HG03196 (cell line): ENCODE results near the gene DCC.
"Not testable (repeated sequence)": the region's sequence is repeated elsewhere in the genome, so short reads cannot be mapped to it uniquely, and the experiment has no call there.

Experiments
- ATAC-seq: cut with Tn5 transposase; IDR thresholded peaks from one replicate; pipeline ENCODE4 v1.9.1; 2021; ENCODE audit not compliant: unreplicated experiment

Gene DCC

DNA sequence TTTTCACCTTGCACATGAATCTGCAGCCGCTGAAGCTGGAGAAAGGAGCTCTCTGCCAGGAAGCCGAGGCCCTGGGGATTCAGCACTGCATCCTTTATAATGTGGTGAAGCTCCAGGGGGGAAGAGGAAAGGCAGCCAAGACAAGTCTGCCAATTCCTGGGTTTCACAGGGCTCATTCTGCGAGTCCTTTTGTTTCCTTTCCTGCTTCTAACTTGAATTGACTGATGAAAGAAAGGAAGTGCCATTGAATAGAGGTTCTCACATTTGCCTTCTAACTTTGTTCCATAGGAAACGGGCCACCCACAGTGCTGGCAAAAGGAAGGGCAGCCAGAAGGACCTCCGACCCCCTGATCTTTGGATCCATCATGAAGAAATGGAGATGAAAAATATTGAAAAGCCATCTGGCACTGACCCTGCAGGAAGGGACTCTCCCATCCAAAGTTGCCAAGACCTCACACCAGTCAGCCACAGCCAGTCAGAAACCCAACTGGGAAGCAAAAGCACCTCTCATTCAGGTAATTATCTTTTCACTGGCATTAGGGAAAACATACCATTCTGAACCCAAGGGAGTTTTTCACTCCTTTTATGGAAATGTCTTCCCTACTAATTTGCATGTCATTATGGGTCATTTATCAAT, 1119.1 kb downstream of the DCC start:
- no peak for ATAC-seq

DNA sequence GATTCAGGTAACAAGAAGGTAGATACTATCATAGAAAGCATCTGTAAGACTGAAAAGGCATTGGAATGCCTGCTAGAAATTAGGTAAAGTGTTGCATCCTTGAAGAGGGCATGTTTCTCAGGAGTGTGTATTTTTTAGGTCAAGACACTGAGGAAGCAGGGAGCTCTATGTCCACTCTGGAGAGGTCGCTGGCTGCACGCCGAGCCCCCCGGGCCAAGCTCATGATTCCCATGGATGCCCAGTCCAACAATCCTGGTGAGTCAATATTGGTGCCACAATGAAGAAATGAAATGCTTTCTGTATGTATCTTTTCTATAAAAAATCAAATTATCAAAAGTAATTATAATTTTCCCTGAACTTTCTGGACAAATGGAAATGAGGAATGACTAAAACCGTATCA, 1127.8 kb downstream of the DCC start:
- no peak for ATAC-seq

DNA sequence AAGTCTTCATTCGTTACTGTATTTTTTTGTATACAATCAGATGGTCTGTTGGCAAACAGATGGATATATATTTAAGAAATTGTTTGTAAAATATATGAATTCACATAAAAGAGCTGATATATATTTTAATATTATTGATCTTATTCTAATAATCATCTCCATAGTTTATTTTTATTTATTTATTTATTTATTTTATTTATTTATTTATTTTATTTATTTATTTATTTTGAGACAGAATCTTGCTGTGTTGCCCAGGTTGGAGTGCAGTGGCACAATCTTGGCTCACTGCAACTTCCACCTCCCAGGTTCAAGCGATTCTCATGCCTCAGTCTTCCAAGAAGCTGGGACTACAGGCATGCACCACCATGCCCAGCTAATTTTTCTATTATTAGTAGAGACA, 1128.2 kb downstream of the DCC start:
- not testable (repeated sequence) for ATAC-seq

DNA sequence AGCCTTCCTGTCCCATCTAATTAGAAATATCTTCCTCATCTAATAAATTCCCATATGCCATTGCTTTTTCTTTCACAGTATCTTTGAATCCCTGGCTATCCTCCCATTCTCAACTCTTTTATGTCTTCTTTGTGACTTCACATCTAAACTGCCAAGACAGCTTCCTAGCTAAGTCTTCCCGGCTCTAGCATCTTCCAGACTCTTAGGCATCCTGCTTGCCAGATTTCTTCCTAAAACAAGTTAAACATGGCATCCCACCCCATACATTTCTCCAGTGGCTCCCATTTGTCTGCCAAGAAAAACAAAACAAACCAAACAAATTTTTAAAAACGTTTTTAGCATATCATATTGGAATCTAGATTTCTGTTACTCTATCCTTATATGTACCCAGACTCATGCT, 1132.5 kb downstream of the DCC start:
- no peak for ATAC-seq

DNA sequence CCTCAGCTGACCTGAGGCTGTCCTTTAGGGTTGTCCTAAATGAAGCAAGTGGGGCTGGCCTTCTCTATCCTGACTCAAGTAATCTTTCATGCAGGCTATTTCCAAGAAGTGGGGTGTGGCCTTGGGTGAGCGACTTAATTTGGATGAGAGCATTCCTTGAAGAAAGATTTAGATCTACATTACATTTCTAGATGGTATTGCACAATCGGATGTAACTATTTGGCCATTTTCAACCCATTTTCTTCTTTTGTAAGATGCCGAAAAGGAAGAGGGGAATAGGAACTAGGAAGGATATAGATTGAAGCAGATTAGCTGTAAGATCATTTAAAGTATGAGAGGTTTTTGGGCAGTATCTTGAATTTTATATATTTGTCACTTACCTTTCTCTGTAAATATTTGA, 1138.2 kb downstream of the DCC start:
- ATAC-seq, result no peak

DNA sequence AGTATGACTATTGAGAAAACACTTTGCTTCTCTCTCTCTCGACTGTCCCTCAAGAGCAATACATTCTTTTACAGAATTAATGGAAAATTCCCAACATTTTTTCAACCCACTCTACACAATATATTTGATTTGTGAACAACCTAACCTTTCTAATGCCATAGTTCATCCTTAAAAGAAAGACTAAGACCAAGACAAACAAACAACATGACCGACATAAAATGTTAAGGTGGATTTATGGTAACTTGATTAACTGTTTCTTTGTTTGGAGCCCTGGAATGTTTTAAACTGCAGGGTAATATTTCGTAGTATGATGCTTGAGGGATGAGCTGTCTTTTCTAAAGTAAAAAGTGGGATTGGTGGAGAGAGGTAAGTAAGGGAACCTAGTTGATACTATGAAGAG, 1146.3 kb downstream of the DCC start:
- ATAC-seq, result no peak

DNA sequence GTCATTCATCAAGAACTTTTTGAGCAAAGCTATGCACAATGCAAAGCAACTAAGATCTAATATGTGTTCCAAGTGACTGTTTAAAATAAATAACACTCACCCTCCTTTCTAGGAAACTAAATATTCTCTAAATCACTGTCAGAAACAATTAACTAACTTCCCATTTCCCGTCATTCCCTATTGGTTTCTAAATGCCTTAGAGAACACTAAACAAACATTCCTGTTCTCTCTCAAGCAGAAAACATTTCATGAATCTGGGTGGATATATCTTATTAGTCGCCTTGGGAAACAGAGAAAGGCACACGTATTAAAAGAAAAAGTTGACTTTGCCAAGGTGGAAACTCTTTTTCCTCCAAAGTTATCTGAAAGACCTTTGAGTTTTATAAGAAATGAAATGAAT, 1149.3 kb downstream of the DCC start:
- no peak for ATAC-seq

DNA sequence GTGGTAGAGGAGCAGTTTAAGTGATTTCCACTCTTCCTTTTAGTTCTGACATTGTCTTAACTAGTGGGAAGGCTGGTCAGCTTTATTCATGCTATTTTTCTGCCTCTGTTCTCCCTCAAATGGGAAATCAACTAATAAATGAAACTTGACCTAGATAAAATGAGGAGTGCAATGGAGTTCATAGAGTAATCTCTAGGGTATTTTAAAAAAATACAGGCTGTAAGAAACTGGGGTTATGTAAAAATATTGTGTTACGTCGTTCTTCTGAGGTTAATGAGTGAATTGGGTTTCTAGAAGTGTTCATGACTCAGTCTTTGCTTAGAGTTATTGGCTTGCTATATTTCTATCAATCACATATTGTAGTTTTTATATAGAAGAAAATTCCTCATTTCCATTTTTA, 1150.0 kb downstream of the DCC start:
- ATAC-seq, result no peak

DNA sequence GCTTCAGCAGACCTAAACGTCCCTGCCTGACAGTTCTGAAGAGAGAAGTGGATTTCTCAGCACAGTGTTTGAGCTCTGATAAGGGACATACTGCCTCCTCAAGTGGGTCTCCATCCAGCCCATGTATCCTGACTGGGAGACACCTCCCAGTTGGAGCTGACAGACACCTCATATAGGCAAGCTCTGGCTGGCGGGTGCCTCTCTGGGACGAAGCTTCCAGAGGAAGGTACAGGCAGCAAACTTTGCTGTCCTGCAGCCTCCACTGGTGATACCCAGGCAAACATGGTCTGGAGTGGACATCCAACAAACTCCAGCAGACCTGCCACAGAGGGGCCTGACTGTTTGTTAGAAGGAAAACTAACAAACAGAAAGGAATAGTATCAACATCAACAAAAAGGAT, 1156.0 kb downstream of the DCC start:
- ATAC-seq, result no peak

DNA sequence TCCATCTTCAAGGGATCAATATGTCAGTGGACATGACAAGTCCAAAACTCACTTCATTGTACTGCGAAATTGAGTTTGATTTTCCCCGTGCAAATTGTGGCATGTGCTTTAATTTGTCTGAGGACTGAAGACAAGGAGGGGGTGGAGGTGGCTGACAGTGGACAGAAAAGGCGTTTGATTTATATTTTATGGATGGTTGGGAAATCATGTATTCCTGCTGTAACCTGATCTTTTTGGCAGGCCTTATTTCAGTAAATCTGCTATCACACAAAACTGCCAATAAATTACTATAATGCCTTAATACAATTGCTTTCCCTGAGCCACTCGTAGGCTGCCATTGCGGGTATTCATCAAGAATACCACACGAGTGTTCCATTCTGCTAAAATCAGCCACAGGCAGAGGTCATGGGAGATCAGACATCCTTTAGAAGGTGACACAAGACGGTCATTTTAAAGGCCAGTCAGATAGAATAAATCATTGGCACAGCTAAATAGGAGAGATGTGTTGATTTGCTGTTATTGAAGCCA, 1164.0 kb downstream of the DCC start:
- ATAC-seq, result no peak

DNA sequence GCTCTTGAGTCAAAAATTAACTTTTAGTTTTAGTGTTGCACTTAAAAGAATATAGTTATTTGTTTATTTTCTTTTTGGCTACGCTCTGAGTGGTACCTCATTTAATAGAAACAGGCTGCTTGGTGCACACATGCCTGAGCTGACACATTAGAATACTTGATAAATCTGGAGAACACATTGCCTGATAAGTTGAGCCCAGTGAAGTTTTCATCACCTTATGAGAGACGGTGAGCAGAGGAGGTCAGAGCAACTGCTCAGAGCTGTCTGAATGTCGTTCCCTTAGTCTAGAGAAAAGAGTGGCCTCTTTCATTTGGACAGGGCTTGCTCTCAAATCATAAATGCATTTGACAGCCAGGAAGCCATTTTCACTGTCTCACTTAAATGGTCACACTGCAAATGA, 1168.5 kb downstream of the DCC start:
- ATAC-seq, result no peak

DNA sequence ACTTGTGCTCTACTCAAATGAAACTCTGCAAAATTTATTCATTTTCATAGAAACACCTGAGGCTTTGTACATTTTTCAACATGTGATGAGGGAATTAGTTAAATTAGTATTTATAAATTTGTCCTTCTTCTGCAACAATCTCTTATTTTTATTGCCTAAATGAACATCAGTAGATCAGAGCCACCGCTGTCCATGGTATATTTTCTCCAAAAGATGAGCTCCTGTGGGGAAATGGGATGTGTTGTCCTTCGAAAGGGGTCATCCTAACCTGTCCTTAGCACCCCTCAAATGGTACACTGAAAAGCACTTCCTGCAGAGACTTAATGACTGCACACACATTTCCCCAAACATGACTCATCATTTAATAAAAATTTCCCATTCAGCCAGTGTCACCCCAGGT, 1169.9 kb downstream of the DCC start:
- ATAC-seq, result no peak

DNA sequence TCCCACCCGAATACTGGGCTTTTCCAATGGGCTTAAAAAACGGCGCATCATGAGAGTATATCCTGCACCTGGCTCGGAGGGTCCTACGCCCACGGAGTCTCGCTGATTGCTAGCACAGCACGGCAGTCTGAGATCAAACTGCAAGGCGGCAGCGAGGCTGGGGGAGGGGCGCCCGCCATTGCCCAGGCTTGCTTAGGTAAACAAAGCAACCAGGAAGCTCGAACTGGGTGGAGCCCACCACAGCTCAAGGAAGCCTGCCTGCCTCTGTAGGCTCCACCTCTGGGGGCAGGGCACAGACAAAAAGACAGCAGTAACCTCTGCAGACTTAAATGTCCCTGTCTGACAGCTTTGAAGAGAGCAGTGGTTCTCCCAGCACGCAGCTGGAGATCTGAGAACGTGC, 1171.7 kb downstream of the DCC start:
- not testable (repeated sequence) for ATAC-seq

DNA sequence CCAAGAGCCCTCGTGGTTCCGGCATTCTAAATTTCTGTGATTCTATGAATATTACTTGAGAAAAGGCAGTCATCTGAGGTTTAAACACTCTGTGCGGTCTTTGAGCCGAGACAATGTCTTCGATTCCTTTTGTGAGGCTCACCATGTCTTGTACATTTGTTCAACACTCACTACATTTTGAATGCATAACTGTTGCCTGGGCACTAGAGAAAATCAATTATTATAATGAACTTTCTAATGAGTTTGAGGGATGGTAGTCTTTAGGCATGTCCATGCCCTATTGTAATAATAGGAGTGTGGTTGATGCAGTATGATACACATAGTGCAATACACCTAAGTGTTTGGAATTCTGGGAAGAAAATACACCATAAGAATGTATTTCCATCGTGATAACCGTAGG, 1181.1 kb downstream of the DCC start:
- ATAC-seq, result no peak

DNA sequence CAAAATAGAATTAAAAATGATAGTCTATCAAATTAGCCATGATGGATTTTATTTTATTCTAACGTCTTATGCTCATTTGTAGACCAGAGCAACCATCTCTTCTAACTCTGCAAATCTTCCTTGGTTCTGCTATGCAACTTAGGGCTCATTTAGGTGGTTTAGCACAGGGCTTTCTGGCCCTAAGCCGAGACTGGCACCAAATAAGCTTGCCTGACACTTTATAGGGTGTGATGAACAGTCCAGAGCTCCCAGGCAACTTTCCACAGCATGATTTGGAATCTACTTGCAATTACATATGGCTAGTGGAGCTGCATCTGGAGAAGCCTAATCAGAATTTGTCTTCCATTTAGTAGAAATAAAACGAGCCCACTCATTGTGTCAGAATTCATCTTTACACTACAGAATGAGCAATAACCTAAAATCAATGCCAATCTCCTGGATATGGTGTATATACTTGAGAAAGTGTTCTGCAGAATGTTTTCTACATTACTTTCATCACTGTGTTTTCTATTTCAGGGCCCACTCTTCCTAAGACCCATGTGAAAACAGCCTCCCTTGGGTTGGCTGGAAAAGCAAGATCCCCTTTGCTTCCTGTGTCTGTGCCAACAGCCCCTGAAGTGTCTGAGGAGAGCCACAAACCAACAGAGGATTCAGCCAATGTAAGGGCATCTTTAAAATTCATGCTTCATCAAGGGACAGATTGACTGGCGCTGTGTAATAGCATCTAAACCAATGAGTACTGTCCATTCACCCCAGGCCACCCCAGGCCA, 1186.3 kb downstream of the DCC start:
- ATAC-seq, result no peak

DNA sequence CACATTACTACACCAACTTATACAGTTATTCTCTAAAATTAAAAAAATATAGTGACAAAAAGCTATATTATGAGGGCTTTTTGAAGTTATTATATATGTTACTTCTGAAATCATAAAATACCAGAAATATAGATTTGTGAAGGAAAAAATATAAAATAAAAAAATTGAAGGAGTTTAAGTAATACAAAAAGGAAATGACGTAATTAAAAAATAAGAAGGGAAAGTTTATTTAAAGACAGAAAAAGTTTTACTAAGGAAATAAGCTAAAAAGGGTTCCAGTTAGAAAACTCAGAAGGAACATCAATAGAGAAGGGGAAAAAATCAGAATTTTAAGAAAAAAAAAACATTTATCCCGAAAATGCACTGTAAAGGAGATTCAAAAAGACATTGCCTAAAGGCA, 1187.4 kb downstream of the DCC start:
- ATAC-seq, result no peak

DNA sequence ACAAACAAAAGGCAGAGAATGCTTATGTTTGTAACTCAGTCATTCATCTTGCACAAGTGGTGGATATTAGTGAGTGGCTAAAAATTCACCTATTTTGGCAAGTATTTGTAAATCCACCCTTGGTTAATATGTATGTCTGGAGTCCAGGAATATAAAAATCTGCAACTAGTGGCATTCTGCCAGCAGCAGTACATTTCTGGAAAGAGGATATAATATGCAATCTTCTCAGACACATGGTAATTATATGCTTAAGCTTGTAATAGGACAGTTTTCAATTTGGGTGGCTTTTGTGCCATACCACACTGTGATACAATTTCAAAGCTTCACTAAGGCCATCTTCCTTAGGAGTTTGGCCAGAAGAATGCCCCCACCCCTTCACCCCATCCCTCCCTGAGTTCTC, 1191.2 kb downstream of the DCC start:
- no peak for ATAC-seq

DNA sequence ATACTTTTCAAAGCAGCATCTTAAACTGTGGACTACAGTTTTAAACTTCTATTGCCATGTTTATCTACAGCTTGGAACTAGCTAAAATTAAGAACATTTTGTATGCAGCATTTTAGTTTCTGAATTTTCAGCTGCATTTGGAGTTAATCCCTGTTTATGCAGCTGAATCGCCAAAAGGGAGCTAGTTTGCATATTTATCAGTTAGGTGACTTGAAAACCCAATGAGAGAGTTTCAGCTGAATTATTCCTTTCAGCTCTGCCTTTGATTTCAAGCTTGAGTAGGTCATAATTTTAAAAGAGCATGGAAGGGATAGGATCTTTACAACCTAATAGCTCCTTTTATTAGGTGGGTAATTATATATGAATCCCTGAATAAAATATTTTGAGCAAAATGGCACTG, 1191.9 kb downstream of the DCC start:
- ATAC-seq, result no peak

DNA sequence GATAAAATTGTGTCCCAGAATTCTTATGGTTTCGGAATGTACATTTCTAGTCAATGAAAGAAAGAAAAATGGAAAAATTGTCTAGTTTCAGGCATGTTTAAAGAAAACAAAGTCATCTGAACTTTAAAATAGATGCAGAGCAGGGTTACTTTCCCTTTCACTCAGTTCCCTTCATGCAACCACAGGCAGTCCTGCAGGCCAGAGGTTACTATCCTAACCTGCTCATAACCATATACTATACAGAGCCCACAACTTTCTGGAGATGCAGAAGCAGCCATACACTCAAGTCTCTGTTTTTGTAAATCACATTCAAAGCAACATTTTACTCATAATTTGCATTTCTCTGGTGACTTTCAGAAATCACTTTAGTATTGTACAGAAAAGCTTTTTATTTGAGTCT, 1194.2 kb downstream of the DCC start:
- no peak for ATAC-seq

DNA sequence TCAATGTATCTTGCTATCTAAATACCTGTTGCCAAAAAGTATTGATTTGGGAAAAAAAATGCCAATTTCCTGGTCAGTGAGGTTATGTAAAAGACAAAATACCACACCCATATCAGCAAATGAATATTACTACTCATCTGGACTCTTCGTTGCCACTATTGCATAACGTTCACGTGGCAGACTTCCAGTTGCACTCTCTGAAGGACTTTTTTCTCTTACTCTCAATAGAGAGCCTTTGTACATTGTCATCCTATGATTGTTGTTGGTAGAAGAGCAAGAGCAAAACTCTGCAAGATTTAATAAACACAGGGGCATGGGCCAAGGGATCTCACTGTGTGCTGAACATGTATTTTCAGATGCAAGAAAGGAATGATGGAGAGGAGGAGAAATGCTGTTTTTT, 1194.7 kb downstream of the DCC start:
- no peak for ATAC-seq

DNA sequence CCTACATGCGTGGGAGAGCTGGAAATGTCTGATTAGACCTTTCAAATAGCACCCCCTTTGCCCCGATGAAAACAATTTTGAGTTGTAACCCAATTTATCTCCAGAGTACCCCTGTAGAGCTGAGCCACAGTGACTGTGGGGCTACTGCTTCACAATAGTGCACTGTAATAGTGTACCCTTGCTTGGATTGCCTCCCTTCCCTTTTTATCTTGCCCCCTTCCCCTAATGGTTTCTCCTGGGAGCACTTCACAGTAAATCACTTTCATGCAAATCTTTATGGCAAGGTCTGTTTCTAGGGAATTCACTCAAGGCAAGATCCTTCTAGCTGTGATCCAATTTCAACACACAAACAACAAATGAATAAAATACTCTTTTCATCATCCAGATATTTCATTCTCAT, 1196.9 kb downstream of the DCC start:
- ATAC-seq, result no peak

DNA sequence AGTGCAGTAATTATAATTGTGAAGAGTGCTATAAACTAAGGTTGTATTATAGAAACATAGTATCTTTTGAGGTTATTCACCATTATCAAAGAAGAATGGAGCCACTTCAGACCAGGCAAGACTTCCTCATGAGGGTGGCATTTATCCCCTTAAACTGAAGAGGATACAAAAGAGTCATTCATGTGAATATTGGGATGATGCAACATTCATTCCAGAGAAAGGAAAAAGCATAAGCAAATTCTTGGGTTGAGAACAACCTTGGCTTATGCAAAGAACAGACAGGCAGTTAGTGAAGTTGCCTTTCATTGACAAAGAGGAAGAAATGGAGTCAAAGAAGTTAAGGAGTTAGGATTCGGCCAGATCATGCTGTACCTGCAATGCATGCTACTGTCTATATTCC, 1201.9 kb downstream of the DCC start:
- no peak for ATAC-seq

DNA sequence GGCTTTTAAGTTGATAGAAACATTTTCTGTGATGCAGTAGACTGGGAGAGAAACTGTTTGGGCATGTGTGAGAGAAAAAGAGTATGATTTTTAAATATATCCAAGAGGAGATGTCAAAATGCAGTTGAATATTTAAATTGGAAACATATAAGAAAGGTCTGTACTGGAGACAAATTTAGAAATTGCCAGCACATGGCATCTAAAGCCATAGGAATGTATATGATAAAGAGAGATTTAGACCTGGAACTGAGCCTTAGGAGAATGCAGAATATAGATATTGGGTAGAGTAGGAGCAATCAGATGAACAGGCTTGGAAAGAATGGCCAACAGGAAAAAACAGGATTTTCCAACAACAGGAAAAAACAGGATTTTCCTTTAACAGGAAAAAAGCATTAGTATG, 1203.7 kb downstream of the DCC start:
- ATAC-seq, result no peak
